Endothelial cell of umbilical vein (primary cell): ENCODE measurements around the gene CYTH1. TPM values are rescaled to one million over a fixed set of nuclear protein-coding genes. Genes with fewer than 3 reads are reported as not detected.

Experiments
- BruUV-seq: library from RNA; stranded (reverse); fragments of 400-500 nt; replicated peaks from 2 replicates; lab custom pipeline; 2021; lab: Mats Ljungman, UMichigan
- CTCF ChIA-PET: fragments of 300-600, 350-600 bp; sonication (Branson Sonifier 250); formaldehyde crosslinking; loops from one replicate; lab custom pipeline; 2021; ENCODE audit warnings: antibody characterized with exemption, inconsistent platforms; lab: Charles Lee
- POLR2A ChIA-PET: fragments of 300-600, 350-600 bp; sonication (Branson Sonifier 250); formaldehyde crosslinking; loops from one replicate; lab custom pipeline; 2021; ENCODE audit warnings: antibody characterized with exemption, inconsistent platforms; lab: Charles Lee
- DNase-seq: peaks from one replicate; pipeline ENCODE4 v3.0.0-alpha.2; 2011; ENCODE audit warnings: low read depth, low spot score
- FAIRE-seq: peaks from 2 replicates; lab custom pipeline; 2011; peaks lifted over from hg19 to GRCh38; lab: Jason Lieb, UNC
- H2AFZ ChIP-seq: 2 replicates; pipeline ENCODE4 v1.6.0; 2012; ENCODE audit warnings: low read depth, low read length, control low read depth, inconsistent platforms
- H3K27ac ChIP-seq: 2 replicates; pipeline ENCODE4 v1.5.1; 2011; ENCODE audit warnings: low read depth, mild to moderate bottlenecking, control low read depth, low read length, moderate library complexity; ENCODE audit not compliant: insufficient read depth
- H3K27me3 ChIP-seq, 2 experiments: 2 replicates each; pipeline versions ENCODE4 v1.6.0 to v1.6.1; 2011; ENCODE audit warnings: low read length in 2 of 2, mixed read lengths in 1 of 2; ENCODE audit not compliant: control insufficient read depth in 2 of 2, insufficient read depth in 2 of 2
- H3K36me3 ChIP-seq, 2 experiments: 2 replicates in 1 of 2; 3 replicates in 1 of 2; pipeline ENCODE4 v1.5.1; 2011; ENCODE audit warnings: low read length in 2 of 2, mild to moderate bottlenecking in 1 of 2, moderate library complexity in 1 of 2; ENCODE audit not compliant: control insufficient read depth in 2 of 2, insufficient read depth in 2 of 2; ENCODE audit errors: extremely low read depth in 1 of 2
- H3K4me1 ChIP-seq: 3 replicates; pipeline ENCODE4 v1.5.1; 2011; ENCODE audit warnings: mild to moderate bottlenecking, low read length; ENCODE audit not compliant: control insufficient read depth, insufficient read depth; ENCODE audit errors: extremely low read depth
- H3K4me2 ChIP-seq: 2 replicates; pipeline ENCODE4 v1.6.1; 2011; ENCODE audit warnings: low read length, control low read depth, mixed read lengths; ENCODE audit not compliant: insufficient read depth
- H3K4me3 ChIP-seq, 3 experiments: fragments of 200-600 bp in 1 of 3; sonication (generic), shearing (Covaris generic) in 1 of 3; replicated peaks in 1 of 3; 2 replicates each; pipeline ENCODE4 v1.5.1; 2011 to 2016; ENCODE audit warnings: control low read depth in 3 of 3, low read length in 3 of 3, mild to moderate bottlenecking in 2 of 3, inconsistent platforms in 1 of 3, low read depth in 1 of 3, moderate library complexity in 1 of 3; ENCODE audit not compliant: insufficient read depth in 1 of 3
- H3K79me2 ChIP-seq: 2 replicates; pipeline ENCODE4 v1.6.0; 2012; ENCODE audit warnings: low read length, inconsistent platforms; ENCODE audit not compliant: control insufficient read depth, insufficient read depth
- H3K9ac ChIP-seq: replicated peaks from 2 replicates; pipeline ENCODE3; 2011; ENCODE audit warnings: low read length, control low read depth; ENCODE audit not compliant: insufficient read depth; ENCODE audit errors: extremely low read depth
- H3K9me1 ChIP-seq: replicated peaks from 3 replicates; pipeline ENCODE4 v1.6.0; 2011; ENCODE audit warnings: mild to moderate bottlenecking, low read length; ENCODE audit not compliant: control insufficient read depth, insufficient read depth; ENCODE audit errors: extremely low read depth
- H3K9me3 ChIP-seq: replicated peaks from 2 replicates; pipeline ENCODE4 v1.5.1; 2012; ENCODE audit warnings: low read length, inconsistent platforms; ENCODE audit not compliant: control insufficient read depth, insufficient read depth
- H4K20me1 ChIP-seq: replicated peaks from 2 replicates; pipeline ENCODE3; 2011; ENCODE audit warnings: mild to moderate bottlenecking, low read length; ENCODE audit not compliant: control insufficient read depth, insufficient read depth; ENCODE audit errors: extremely low read depth
- EZH2 ChIP-seq: IDR thresholded peaks from 2 replicates; pipeline ENCODE4 v1.6.1; 2012; ENCODE audit warnings: borderline replicate concordance, low read depth, mild to moderate bottlenecking, moderate library complexity, low read length, inconsistent platforms; ENCODE audit not compliant: severe bottlenecking
- FOS ChIP-seq: IDR thresholded peaks from 2 replicates; pipeline ENCODE4 v1.6.1; 2011; ENCODE audit warnings: mild to moderate bottlenecking, low read length, moderate library complexity, borderline replicate concordance; ENCODE audit not compliant: insufficient read depth
- GATA2 ChIP-seq: IDR thresholded peaks from 2 replicates; pipeline ENCODE4 v1.7.0; 2011; ENCODE audit warnings: low read depth, mild to moderate bottlenecking, moderate library complexity, mixed read lengths, low read length; ENCODE audit not compliant: insufficient read length, insufficient read depth
- JUN ChIP-seq: IDR thresholded peaks from 2 replicates; pipeline ENCODE4 v1.6.1; 2011; ENCODE audit warnings: borderline replicate concordance, low read depth; ENCODE audit not compliant: insufficient read length, insufficient read depth
- MYC ChIP-seq: IDR thresholded peaks from one replicate; pipeline ENCODE4 v1.6.1; 2011; ENCODE audit warnings: mild to moderate bottlenecking, low read depth, low read length
- POLR2A ChIP-seq: IDR thresholded peaks from 2 replicates; pipeline ENCODE4 v1.6.1; 2012; ENCODE audit warnings: low read depth, mild to moderate bottlenecking, control low read depth, low read length
- POLR2AphosphoS5 ChIP-seq: IDR thresholded peaks from 2 replicates; pipeline ENCODE4 v1.6.1; 2012; ENCODE audit warnings: low read depth, mild to moderate bottlenecking, control low read depth, low read length, moderate library complexity; ENCODE audit not compliant: insufficient read depth
- dilution Hi-C: fragments of 300-500 bp; cut with MboI; formaldehyde crosslinking; loops from one replicate; pipeline ENCODE4 v1.15.0; 2019; ENCODE audit warnings: low sequenced_read_pairs; ENCODE audit not compliant: extremely low pct_ligation_motif_present
- intact Hi-C: fragments of 100-400 bp; cut with micrococcal nuclease; formaldehyde crosslinking; loops from one replicate; pipeline ENCODE4 v1.10.0; 2022
- polyA plus RNA-seq, 4 experiments: library from polyadenylated mRNA; depleted of rRNA in 3 of 4; stranded (reverse) in 3 of 4; unstranded in 1 of 4; fragments of >200 nt; gene quantifications; 2 replicates each; pipeline versions ENCODE4 v1.2.1 to v1.2.3, GENCODE V29; 2011 to 2012; ENCODE audit warnings: missing spikeins in 1 of 4
- total RNA-seq: library from RNA; stranded (reverse); gene quantifications from 2 replicates; pipeline ENCODE4 v1.2.3, GENCODE V29; 2021
- TF ChIP-seq, protein P1 (sequence below), 2 donors: IDR thresholded peaks; 1 replicate in 1 of 2; 2 replicates in 1 of 2; pipeline ENCODE4 v1.5.1; 2011; ENCODE audit warnings: low read length in 2 of 2, mild to moderate bottlenecking in 2 of 2, moderate library complexity in 2 of 2, control low read depth in 1 of 2, inconsistent platforms in 1 of 2, low read depth in 1 of 2; ENCODE audit not compliant: insufficient read depth in 1 of 2; ENCODE audit errors: extremely low read depth in 1 of 2
- TF ChIP-seq, protein P2 (sequence below): IDR thresholded peaks from 2 replicates; pipeline ENCODE4 v1.6.1; 2011; ENCODE audit not compliant: insufficient read depth, insufficient read length

Gene CYTH1
- total and polyA plus RNA-seq, 2 donors (not counting 3 experiments of a cell fraction or from before 2014, with no cell fraction given) = 35.9 to 49.9 TPM

- TF ChIP-seq, protein P1, sequence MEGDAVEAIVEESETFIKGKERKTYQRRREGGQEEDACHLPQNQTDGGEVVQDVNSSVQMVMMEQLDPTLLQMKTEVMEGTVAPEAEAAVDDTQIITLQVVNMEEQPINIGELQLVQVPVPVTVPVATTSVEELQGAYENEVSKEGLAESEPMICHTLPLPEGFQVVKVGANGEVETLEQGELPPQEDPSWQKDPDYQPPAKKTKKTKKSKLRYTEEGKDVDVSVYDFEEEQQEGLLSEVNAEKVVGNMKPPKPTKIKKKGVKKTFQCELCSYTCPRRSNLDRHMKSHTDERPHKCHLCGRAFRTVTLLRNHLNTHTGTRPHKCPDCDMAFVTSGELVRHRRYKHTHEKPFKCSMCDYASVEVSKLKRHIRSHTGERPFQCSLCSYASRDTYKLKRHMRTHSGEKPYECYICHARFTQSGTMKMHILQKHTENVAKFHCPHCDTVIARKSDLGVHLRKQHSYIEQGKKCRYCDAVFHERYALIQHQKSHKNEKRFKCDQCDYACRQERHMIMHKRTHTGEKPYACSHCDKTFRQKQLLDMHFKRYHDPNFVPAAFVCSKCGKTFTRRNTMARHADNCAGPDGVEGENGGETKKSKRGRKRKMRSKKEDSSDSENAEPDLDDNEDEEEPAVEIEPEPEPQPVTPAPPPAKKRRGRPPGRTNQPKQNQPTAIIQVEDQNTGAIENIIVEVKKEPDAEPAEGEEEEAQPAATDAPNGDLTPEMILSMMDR (IDR thresholded peaks at IDR 0.05; ENCODE audit: extremely low read depth in 1 of 2, insufficient read depth in 1 of 2, low read depth in 1 of 2, low read length in 2 of 2) = no peak
- no peak for TF ChIP-seq POLR2AphosphoS5
- no peak for TF ChIP-seq MYC
- TF ChIP-seq POLR2A = no peak
- TF ChIP-seq EZH2 = no peak
- TF ChIP-seq GATA2 = no peak
- TF ChIP-seq JUN = no peak
- TF ChIP-seq FOS = no peak
- TF ChIP-seq, protein P2, sequence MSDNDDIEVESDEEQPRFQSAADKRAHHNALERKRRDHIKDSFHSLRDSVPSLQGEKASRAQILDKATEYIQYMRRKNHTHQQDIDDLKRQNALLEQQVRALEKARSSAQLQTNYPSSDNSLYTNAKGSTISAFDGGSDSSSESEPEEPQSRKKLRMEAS = no peak
- intact Hi-C loops = no loop called here
- FAIRE-seq (no peak), DNase-seq (no peak)
- no peaks in the 10 kb centered on the region for H3K79me2 ChIP-seq
- no peaks in the 10 kb centered on the region for H3K9me3 ChIP-seq
- H3K4me3 ChIP-seq = no peak overlapping the region
- H3K4me1 ChIP-seq = peaks cover 8% of the 10 kb centered on the region
- H2AFZ ChIP-seq = no peak overlapping the region
- BruUV-seq = no TSS peak
- CTCF ChIA-PET = interaction anchor here (1.5 kb wide), 1 partner anchor 9 kb away, joined by 4 read pairs; no protein-coding TSS in a partner anchor
- H3K27me3 ChIP-seq = no peaks in the 10 kb centered on the region
- no peaks in the 10 kb centered on the region for H4K20me1 ChIP-seq
- no peaks in the 10 kb centered on the region for H3K9me1 ChIP-seq
- no peak overlapping the region for H3K27ac ChIP-seq
- POLR2A ChIA-PET = no interaction called here
- peaks cover 6 to 33% of the 10 kb centered on the region in 2 experiments for H3K36me3 ChIP-seq
- dilution Hi-C loops = no loop called here
- no peak overlapping the region for H3K4me2 ChIP-seq
- no peak overlapping the region for H3K9ac ChIP-seq
Observed at GRCh38 chr17:78794399-78794798, 12.3 kb upstream of the CYTH1 start.
